DOHH2 (cell line): Measurements from ENCODE around the gene MYCN.

Experiments used
- EZH2phosphoT487 ChIP-seq: fragments of 200-600 bp; sonication (generic); IDR thresholded peaks from 2 replicates; pipeline ENCODE4 v1.6.1; 2017; ENCODE audit warnings: borderline replicate concordance, mild to moderate bottlenecking, antibody characterized with exemption, low read length, moderate library complexity, mixed read lengths
- TF ChIP-seq, protein P1 (sequence below): fragments of 200-600 bp; sonication (generic); IDR thresholded peaks from one replicate; pipeline ENCODE4 v1.5.1; 2014; ENCODE audit warnings: antibody characterized with exemption, mild to moderate bottlenecking, low read depth, low read length; ENCODE audit not compliant: poor library complexity, severe bottlenecking

DNA sequence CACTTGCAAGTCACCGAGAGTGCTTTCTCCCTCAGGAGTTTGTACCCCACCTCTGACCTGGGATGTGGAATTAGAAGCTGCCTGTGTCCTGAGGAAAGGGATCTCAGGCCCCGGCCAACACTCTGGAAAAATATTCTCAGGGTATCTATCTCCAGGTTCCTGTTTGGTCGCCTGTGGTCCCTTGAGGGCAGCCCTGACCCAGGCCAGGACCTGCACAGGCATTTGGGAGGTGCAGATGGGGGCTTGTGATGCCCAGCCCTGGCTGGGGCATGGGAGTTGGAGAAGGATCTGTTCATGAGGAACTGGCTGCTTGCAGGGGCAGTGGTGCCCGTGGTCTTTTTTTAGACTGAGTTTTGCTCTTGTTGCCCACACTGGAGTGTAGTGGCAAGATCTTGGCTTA, 46.3 kb downstream of the MYCN start:
- TF ChIP-seq, protein P1, sequence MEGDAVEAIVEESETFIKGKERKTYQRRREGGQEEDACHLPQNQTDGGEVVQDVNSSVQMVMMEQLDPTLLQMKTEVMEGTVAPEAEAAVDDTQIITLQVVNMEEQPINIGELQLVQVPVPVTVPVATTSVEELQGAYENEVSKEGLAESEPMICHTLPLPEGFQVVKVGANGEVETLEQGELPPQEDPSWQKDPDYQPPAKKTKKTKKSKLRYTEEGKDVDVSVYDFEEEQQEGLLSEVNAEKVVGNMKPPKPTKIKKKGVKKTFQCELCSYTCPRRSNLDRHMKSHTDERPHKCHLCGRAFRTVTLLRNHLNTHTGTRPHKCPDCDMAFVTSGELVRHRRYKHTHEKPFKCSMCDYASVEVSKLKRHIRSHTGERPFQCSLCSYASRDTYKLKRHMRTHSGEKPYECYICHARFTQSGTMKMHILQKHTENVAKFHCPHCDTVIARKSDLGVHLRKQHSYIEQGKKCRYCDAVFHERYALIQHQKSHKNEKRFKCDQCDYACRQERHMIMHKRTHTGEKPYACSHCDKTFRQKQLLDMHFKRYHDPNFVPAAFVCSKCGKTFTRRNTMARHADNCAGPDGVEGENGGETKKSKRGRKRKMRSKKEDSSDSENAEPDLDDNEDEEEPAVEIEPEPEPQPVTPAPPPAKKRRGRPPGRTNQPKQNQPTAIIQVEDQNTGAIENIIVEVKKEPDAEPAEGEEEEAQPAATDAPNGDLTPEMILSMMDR, result no peak
- no peak for TF ChIP-seq EZH2phosphoT487
